HG02588 (cell line): ENCODE data around the gene IGSF9B.
"Not testable (repeated sequence)": the region's sequence is repeated elsewhere in the genome, so short reads cannot be mapped to it uniquely, and the experiment has no call there.

Source experiments
- ATAC-seq: cut with Tn5 transposase; IDR thresholded peaks from one replicate; pipeline ENCODE4 v1.9.1; 2021; ENCODE audit warnings: mild to moderate bottlenecking, moderate library complexity; ENCODE audit not compliant: unreplicated experiment

IGSF9B gene

DNA sequence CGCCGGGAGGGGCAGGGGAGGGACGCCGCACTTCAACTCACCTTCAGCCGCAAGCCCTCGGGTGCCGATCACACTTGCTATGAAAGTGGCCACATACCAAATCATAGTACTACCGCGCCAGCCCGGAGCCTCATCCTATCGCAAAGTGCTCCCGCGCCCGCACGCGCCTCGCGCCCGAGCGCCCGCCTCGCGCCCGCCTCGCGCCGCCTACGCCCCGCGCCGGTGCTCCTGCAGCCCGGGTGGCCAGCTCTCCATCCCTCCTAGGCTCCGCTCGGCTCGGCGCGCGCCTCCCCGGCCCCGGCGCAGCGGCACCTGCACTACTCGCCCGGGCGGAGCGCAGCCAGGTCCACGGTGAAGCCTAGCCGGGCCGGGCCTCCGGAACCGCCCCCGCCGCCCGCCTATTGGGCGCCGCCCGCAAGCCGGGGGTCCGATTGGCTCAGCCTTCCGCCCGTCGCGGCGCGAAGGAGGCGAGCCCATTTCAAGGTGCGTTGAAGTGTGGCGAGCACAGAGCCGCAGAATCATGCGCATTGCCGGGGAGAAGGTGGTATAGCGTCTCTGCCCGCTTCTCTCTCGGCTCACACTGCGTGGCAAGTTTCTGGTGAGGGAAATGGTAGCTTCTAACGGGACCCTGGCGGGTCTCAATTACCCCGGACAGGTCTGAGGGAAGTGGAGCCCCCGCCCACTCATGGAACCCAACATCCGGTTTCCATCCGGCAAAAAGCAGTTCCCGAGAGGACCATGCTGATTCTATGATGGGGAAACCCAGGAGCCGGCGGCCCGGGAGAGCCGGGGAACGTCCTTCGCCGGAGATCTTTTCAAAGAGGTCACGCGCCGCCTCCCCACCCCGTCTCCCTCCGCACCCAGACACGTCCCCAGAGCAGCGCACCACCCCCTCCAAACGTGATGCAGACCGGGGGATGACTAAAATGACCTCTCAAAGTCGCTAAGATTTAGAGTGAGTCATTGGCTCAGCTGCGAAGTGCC lies at the start of gene IGSF9B:
IGSF9B (minus strand) TSS at position 319 of the 984 bp plus-strand sequence; CDS start at position 105, 214 bp downstream.
- ATAC-seq: peak; percentile 98

DNA sequence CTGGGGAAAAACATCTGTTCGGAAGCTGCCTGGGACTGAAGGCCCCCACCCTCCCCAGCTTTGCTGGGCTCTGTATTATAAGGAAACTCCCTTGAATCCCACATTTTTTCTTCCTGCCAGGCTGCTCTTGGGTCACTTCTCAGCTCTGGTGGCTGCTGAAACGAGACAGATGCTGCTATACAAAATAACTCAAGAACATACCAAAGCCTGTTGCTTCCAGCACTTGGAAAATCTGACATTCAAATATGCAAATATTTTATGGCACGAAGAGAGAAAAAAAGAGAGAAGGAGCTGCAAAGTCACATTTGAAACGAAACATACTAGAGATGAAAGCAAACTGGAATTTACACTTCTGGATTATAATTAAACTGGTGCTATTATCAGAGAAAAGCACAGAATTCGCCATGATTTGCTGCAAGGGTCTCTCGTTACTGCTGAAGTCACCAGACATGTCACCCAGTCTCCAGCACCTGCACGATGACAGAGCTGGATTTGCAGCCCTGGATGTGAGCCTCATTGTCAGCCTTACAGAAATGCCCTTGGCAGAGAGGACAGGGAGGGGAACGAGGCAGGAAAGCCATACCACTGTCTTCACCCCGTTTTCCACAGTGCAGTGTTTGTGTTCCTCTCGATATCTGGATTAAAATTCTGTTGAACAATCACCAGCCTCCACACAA lies 47.9 kb upstream of the IGSF9B start:
- no peak for ATAC-seq

DNA sequence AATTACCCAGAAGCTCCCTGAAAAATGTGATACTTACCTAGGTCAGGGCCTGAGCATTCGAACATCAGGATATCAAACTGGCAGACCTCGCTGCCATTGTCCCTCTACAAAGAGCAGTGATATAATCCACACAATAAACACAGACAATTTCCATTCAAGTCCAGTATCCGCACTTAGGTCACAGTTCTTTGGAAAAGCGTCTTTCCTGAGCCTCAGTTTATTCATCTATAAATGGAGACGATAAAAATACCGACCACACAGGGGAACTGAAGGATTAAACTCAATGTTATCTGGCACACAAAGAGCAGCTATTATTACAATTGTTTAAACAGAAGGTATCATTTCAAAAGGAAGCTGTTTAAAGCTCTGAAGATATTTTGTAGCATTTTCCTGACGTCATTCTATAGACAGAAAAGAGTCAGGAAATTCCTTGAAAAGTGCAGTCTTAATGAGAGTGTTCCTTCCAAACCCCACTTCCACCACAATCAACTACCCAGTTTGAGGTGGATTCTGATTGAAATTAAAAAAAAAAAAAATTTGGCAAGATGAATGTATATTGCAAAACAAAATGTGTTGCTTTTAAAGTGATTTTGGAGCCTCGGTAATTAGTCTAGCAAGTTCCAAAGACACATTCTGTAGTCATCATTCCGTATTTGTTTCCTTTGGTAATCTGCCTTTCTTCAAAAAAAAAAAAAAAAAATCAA lies 47.2 kb upstream of the IGSF9B start:
- ATAC-seq: no peak

GRCh38 chr11:134002819-134003218 lies 46.1 kb upstream of the IGSF9B start:
- ATAC-seq: not testable (repeated sequence)

- ATAC-seq: not testable (repeated sequence)
Measured at GRCh38 chr11:134002338-134002737, 45.6 kb upstream of the IGSF9B start.

DNA sequence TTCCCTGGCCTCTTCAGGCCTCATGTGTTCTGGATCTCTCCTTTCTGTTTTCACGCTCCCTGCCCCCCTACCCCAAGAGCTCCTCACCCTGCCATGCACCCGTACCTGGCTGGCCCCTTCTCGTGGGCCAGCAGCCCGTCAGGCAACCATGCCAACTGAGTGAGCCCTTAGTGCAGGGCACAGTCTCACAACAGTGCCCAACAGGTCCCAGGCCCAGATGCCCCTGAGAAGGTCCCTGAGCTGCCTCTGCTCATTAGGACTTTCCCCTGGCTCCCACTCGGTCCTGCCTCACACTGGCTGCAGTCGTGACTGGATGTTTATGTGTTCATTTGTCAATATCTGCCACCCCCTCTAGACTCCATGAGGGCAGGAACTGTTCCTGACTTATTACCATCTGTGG lies 44.8 kb upstream of the IGSF9B start:
- no peak for ATAC-seq

- ATAC-seq: no peak
Measured at GRCh38 chr11:134001088-134001487, 44.3 kb upstream of the IGSF9B start.

DNA sequence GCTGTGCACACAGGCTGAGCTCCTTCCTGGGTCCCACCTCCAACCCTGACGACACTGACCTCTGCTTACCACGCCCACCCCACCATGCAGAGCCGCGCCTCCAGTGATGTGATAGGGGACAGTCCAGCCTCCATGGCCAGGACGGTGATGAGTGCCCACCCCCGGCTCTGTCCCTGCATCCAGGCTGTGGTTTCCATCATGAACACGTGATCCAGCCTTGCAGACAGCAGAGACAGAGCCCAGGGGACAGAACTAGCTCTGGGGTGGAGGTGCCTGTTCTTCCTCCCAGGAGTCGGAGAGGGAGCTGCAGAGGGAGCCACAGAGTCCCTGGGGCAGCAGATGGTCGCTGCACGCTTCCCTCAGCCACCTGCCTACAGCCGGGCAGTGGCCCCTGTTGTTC lies 42.6 kb upstream of the IGSF9B start:
- ATAC-seq: no peak

DNA sequence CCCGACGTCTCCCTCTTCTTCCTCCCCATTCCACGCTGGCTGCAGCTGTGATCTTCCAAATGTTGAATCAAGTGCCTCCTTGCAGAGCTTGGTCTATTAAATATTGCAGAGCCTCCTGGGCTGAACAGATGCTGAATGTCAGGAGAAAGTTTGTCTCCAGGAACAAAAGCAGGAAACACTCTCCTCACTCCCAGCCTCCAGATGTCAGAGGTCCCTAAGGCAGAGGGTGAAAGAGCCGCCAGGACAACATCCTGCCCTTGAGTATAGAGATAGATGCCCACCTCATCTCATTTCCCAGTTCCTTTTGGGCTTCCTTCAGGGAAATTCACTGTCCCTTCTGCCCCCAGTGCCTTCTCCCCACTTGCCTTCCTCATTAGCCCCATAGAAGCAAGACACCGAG lies 40.8 kb upstream of the IGSF9B start:
- ATAC-seq: no peak

DNA sequence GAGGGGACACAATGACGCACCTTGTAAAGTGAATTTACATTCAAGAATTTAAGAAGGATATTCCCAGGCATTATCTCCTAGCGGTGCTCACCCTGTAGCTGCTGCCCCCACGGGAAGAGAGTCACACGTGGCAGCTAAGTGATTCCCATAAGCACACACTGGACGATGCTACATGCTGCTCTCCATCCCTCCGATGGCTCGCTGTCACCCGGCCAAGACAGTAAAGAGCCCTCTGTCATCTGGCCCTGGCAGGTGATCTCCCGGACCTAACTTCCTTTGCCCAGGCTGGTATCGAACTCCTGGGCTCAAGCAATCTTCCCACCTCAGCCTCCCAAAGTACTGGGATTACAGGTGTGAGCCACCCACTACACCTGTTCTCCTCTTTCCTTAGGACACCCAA lies 39.9 kb upstream of the IGSF9B start:
- ATAC-seq: no peak

- no peak for ATAC-seq
Measured at GRCh38 chr11:133995066-133995465, 38.3 kb upstream of the IGSF9B start.

DNA sequence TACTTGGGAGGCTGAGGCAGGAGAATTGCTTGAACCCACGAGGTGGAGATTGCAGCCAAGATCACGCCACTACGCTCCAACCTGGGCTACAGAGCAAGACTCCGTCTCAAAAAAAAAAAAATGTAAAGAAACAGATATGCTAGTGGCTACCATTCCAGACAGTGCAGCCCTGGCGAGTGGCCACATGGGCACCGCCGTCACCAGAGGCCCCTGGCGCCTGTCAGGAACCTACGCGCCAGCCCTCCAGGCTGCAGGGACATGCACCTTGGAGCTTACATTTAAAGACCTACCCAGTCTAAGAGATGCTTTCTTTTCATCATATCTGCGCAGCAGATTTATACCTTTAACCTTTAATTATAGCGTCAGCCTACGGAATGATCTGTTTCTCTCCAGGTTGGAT lies 37.2 kb upstream of the IGSF9B start:
- no peak for ATAC-seq

DNA sequence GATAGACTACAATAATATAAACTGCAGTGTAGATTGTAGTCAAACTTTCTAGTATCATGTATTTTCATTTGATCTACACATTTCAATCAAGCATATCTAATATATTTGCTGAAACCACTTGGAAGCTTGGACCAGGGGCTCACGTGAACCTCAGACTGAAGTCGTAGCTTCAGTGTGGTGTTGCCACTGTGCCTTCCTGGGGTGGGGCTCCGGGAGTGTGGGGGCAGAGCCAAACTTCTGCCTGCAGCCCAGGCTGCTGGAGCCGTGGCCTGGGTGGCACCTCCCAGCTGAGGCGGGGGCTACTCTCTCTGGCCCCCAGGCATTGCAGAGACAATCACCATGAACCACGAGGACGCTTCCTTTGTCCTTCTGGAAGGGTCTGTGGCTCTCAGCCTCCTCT lies 36.3 kb upstream of the IGSF9B start:
- no peak for ATAC-seq

GRCh38 chr11:133992121-133992520 lies 35.4 kb upstream of the IGSF9B start:
- no peak for ATAC-seq

GRCh38 chr11:133991101-133991500 lies 34.3 kb upstream of the IGSF9B start:
- ATAC-seq: no peak

DNA sequence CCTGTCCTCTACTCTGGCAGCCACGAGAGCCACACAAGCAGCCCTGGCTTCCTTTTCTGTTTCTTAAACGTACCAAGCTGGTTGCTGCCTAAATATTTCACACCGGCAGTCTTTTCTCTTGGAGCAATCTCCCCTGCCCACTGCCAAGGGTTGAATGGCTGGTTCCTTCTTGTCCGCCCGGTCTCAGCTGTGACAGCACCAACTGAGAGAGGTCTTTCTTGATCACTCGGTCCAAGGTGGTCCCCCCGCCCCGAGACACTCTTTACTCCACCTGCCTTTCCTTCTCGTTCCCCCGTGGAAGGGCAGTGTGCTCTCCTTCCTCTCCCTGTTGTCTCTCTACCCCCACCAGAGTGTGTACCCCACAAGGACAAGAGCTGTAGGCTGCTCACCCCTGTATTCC lies 33.7 kb upstream of the IGSF9B start:
- ATAC-seq: no peak

- no peak for ATAC-seq
Measured at GRCh38 chr11:133988686-133989410, 32.1 kb upstream of the IGSF9B start.

- no peak for ATAC-seq
Measured at GRCh38 chr11:133987171-133987570, 30.4 kb upstream of the IGSF9B start.

- ATAC-seq: no peak
Measured at GRCh38 chr11:133985981-133986944, 29.5 kb upstream of the IGSF9B start.

DNA sequence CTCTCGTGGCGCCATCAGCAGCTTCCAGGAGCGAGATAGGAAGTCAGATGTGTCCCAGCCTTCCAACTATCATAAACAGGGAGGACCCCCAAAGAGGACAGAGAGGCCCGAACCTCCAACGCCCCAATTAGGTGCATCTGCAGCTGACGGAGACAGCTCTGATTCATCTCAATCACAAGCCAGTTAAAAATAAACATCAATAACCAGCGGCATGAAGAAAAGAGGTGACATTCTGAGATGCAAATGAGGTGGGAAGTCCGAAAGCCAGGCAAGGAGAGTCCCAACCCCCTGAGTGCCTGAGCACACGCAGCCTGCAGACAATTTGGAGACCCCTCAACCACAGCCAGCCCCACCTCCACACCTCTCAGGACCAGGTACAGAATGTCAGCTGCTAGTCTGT lies 28.1 kb upstream of the IGSF9B start:
- ATAC-seq: no peak
